ENCODE results near the gene SVBP. TPM values are rescaled to one million over a fixed set of nuclear protein-coding genes. Genes with fewer than 3 reads are reported as not detected.
A peak's percentile ranks its signal among the peaks of the same experiment; 100 is the strongest.

SVBP gene
- total and polyA plus RNA-seq, 2 of the 8 experiments (the other 6 are each of a cell fraction or from before 2014, with no cell fraction given): 29.7 to 30.2 TPM

DNA sequence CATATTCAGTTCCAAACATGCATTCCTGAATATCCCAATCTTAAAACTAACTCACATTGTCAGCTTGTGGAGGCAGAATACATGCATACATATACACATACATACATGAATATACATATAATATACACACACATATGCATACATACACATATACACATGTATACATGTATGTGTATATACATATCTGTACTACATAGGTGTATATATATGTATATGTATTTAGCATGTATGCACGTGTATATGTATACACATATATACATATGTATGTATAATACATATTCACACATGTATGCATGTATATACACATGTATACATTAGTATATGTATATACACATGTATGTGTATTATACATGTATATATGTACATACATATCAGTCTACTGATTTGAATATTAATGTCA lies 28.0 kb upstream of the SVBP start:
- Histone ChIP-seq H3K36me3 (ENCODE audit: control insufficient read depth in 2 of 4, insufficient read depth in 4 of 4, low read length in 3 of 4) (peaks cover under 1 to 13% (median 6%) of the 10 kb centered on the region in 4 experiments; a peak in 3 of 8 replicates), H3K27me3 (replicated peaks in 1 of 4; ENCODE audit: control insufficient read depth in 3 of 4, extremely low read depth in 1 of 4, insufficient read depth in 3 of 4, low read length in 3 of 4) (no peaks in the 10 kb centered on the region), H2BK20ac (ENCODE audit: low read length) (no peak overlapping the region), H3K79me1 (ENCODE audit: low read depth, low read length) (peaks cover 10% of the 10 kb centered on the region), H2AFZ (ENCODE audit: low read length) (no peak overlapping the region), H3K14ac (ENCODE audit: insufficient read length) (no peak overlapping the region), H4K5ac (ENCODE audit: insufficient read length, low read depth, low read length) (no peak overlapping the region), H4K20me1 (replicated peaks in 1 of 2; ENCODE audit: control insufficient read depth in 1 of 2, insufficient read depth in 2 of 2, low read length in 2 of 2) (peaks cover 0 to 2% of the 10 kb centered on the region in 2 experiments), H2AK5ac (ENCODE audit: low read depth, low read length) (no peak overlapping the region), H3K56ac (replicated peaks; ENCODE audit: insufficient read length, low read depth, low read length) (no peak overlapping the region), H4K8ac (ENCODE audit: extremely low read depth, insufficient read depth, low read length) (no peak overlapping the region), H3K23ac (ENCODE audit: insufficient read length) (no peak overlapping the region), H3K9ac (replicated peaks in 1 of 4; ENCODE audit: extremely low read depth in 1 of 4, low read depth in 3 of 4, low read length in 3 of 4) (no peak overlapping the region), H3K4me3 (ENCODE audit: extremely low read depth in 1 of 4, insufficient read depth in 2 of 4, low read depth in 3 of 4, low read length in 4 of 4) (peak overlapping the region in 1 of 4 experiments; percentile 81; a peak in 1 of 8 replicates), H3K27ac (ENCODE audit: low read depth, low read length) (no peak overlapping the region), H2BK5ac (ENCODE audit: low read depth, low read length) (no peak overlapping the region), H3K4me1 (replicated peaks in 1 of 4; ENCODE audit: control insufficient read depth in 3 of 4, insufficient read depth in 4 of 4, low read length in 3 of 4) (peaks cover 2 to 9% (median 5%) of the 10 kb centered on the region in 4 experiments; a peak in 6 of 7 replicates), H3K79me2 (ENCODE audit: control insufficient read depth in 1 of 2, insufficient read depth in 2 of 2, low read length in 2 of 2) (peaks cover 11 to 22% of the 10 kb centered on the region in 2 experiments; a peak in 3 of 4 replicates), H3K23me2 (ENCODE audit: low read depth, low read length) (peaks cover 12% of the 10 kb centered on the region), H2BK15ac (ENCODE audit: low read length) (no peak overlapping the region), H4K91ac (replicated peaks; ENCODE audit: insufficient read length, low read length) (no peak overlapping the region), H3K18ac (ENCODE audit: extremely low read depth, low read length) (no peak overlapping the region), H3K4ac (replicated peaks; ENCODE audit: insufficient read length, low read depth, low read length) (no peak overlapping the region), H3K9me3 (ENCODE audit: insufficient read depth in 2 of 2, low read depth in 1 of 2, low read length in 1 of 2) (no peaks in the 10 kb centered on the region), H2BK12ac (ENCODE audit: low read depth, low read length) (no peak overlapping the region), H2BK120ac (replicated peaks; ENCODE audit: low read depth, low read length) (no peak overlapping the region), H3K4me2 (ENCODE audit: insufficient read depth in 1 of 2, low read depth in 2 of 2, low read length in 2 of 2) (peak overlapping the region; percentile 72 to 100; a peak in 2 of 4 replicates)
- POLR2A ChIA-PET (ENCODE audit: partially characterized antibody): interaction anchor here (1.2 to 3.6 kb wide), 6 partner anchors 7 to 224 kb away, joined by 3 to 21 read pairs (median 8); partner anchors contain the start of genes ERMAP and SVBP
- FAIRE-seq: no peak
- DNase-seq (ENCODE audit: low read depth in 1 of 2, low spot score in 2 of 2): no peak
- 85% methylated on average over 1 of the region's 1 CpG; no CpG with 5 or more reads in 1 of the 2 experiments for WGBS, 2 experiments (ENCODE audit: extremely low coverage in 1 of 2, insufficient coverage in 1 of 2, insufficient read length in 1 of 2, insufficient replicate concordance in 2 of 2, low coverage in 1 of 2, low lambda C conversion rate in 2 of 2, missing lambda C conversion rate in 1 of 2)
- CTCF ChIA-PET (ENCODE audit: partially characterized antibody): interaction anchor here (1.0 to 5.0 kb wide), 7 partner anchors 11 to 228 kb away, joined by 3 to 30 read pairs (median 6); no protein-coding TSS in a partner anchor
- TF ChIP-seq EGR1 (IDR thresholded peaks at IDR 0.05; ENCODE audit: borderline replicate concordance, low read depth, low read length) (no peak), TCF12 (IDR thresholded peaks at IDR 0.05; ENCODE audit: low read depth, low read length) (no peak), RFX5 (IDR thresholded peaks at IDR 0.05; ENCODE audit: borderline replicate concordance, low read depth, low read length) (no peak), BACH1 (IDR thresholded peaks at IDR 0.05; ENCODE audit: low read length) (no peak), NANOG (IDR thresholded peaks at IDR 0.05; ENCODE audit: insufficient read depth, low read depth, low read length, poor library complexity, severe bottlenecking) (no peak), SAP30 (IDR thresholded peaks at IDR 0.05; ENCODE audit: insufficient read depth, insufficient replicate concordance, low read length) (no peak), NRF1 (IDR thresholded peaks at IDR 0.05; ENCODE audit: low read depth, low read length) (no peak), BRCA1 (IDR thresholded peaks at IDR 0.05; ENCODE audit: low read depth, low read length) (no peak), KDM5A (IDR thresholded peaks at IDR 0.05; ENCODE audit: low read length) (no peak), JUN (IDR thresholded peaks at IDR 0.05; ENCODE audit: low read depth, low read length) (no peak), SIN3A (conservative IDR thresholded peaks at IDR 0.05 in 1 of 2, IDR thresholded peaks at IDR 0.05 in 1 of 2; ENCODE audit: low read depth in 1 of 2, low read length in 2 of 2) (no peak), TAF1 (IDR thresholded peaks at IDR 0.05; ENCODE audit: low read depth, low read length) (no peak)
- TF ChIP-seq, protein P1, sequence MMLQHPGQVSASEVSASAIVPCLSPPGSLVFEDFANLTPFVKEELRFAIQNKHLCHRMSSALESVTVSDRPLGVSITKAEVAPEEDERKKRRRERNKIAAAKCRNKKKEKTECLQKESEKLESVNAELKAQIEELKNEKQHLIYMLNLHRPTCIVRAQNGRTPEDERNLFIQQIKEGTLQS (IDR thresholded peaks at IDR 0.05; ENCODE audit: insufficient read depth, low read depth, low read length): no peak

Data from H1 (cell line).